Memory B cell (primary cell): Measurements from ENCODE around the gene DNAH3.
A peak's percentile ranks its signal among the peaks of the same experiment; 100 is the strongest.
"Not testable (repeated sequence)": the region's sequence is repeated elsewhere in the genome, so short reads cannot be mapped to it uniquely, and the experiment has no call there.

ENCODE experiments used
- ATAC-seq: fragments of 150-1000 bp; cut with Tn5 transposase; 2 replicates; pipeline ENCODE4 v1.10.0; 2021; ENCODE audit warnings: low read depth, mild to moderate bottlenecking, moderate library complexity
- DNase-seq, 2 donors: peaks; one replicate each; pipeline ENCODE4 v3.0.0; 2022; ENCODE audit warnings: low spot score in 2 of 2
- H3K27ac Mint-ChIP-seq: one replicate; pipeline ENCODE4 v1.8.0; 2022; ENCODE audit warnings: mild to moderate bottlenecking, moderate library complexity, mixed read lengths
- H3K27me3 Mint-ChIP-seq: one replicate; pipeline ENCODE4 v1.8.0; 2022; ENCODE audit warnings: mixed read lengths
- H3K36me3 Mint-ChIP-seq: one replicate; pipeline ENCODE4 v1.8.0; 2022; ENCODE audit warnings: mild to moderate bottlenecking, mixed read lengths
- H3K4me1 Mint-ChIP-seq: one replicate; pipeline ENCODE4 v1.8.0; 2022; ENCODE audit warnings: mixed read lengths
- H3K4me3 Mint-ChIP-seq: one replicate; pipeline ENCODE4 v1.8.0; 2022; ENCODE audit warnings: mild to moderate bottlenecking, moderate library complexity, mixed read lengths
- H3K9me3 Mint-ChIP-seq: one replicate; pipeline ENCODE4 v1.8.0; 2022; ENCODE audit warnings: mixed read lengths

Gene DNAH3

DNA sequence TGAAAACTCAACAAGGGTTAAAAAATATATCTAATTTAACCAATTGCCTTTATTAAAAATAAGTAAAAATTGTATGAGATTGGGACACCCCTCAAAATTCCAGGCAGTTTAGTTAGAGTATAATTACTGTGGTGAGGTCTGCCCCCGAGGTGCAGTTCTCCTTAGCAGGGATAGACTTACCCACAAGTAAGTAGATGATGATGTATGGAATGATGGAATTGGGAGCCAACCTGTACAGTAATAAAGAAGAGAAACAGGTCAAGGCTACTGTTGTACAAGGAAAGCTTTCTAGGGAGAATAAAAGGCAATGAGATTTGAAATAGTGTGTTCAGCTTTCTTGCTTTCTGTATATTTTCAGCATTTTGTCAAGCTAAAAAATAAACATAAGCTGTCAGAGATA lies 9.6 kb upstream of the DNAH3 start:
- DNase-seq: no peak
- H3K36me3 Mint-ChIP-seq: peaks cover 17% of the 10 kb centered on the region
- H3K27ac Mint-ChIP-seq: peak overlapping the region; percentile 91
- H3K27me3 Mint-ChIP-seq: no peaks in the 10 kb centered on the region
- ATAC-seq: no peak
- H3K4me3 Mint-ChIP-seq: no peak overlapping the region
- peaks cover 21% of the 10 kb centered on the region for H3K4me1 Mint-ChIP-seq
- H3K9me3 Mint-ChIP-seq: no peaks in the 10 kb centered on the region

DNA sequence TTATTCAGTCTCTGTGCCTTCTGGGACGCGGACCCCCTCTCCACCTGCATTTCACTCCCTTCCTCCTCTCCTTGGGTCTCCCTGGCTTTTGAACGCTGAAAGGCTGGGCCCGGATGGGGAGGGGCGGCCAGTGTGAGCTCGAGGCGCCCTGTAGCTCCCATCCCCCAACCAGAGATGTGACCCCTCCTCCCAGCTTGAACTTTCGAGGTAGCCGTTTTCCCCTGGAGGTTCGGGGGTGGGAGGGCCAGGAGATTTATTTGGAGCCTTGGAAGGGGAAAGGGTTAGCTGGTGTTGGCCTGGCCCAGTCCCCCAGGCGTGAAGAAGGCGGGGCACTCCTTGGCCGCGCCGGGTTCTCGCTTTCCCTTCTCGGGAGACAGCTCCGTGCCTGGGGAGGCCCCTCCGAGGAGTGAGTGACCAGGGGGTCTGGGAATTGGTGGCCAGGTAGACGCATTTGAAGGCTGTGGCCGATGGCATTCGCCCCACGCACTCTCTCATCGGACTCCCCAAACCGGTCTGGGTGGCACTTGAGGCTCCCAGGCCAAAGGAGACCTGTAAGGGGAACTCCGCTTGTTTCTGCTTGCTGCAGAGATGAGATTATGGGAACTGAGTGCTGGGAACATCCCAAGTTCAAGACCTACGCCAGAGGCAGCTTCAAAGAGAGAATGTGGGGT lies 8.8 kb upstream of the DNAH3 start:
- H3K9me3 Mint-ChIP-seq: no peaks in the 10 kb centered on the region
- H3K27ac Mint-ChIP-seq: peak overlapping the region; percentile 91
- peaks cover 20% of the 10 kb centered on the region for H3K4me1 Mint-ChIP-seq
- peak; percentile 16 to 51 for DNase-seq
- no peaks in the 10 kb centered on the region for H3K27me3 Mint-ChIP-seq
- H3K4me3 Mint-ChIP-seq: peak overlapping the region; percentile 97
- ATAC-seq: peak; percentile 42
- H3K36me3 Mint-ChIP-seq: peaks cover 11% of the 10 kb centered on the region

DNA sequence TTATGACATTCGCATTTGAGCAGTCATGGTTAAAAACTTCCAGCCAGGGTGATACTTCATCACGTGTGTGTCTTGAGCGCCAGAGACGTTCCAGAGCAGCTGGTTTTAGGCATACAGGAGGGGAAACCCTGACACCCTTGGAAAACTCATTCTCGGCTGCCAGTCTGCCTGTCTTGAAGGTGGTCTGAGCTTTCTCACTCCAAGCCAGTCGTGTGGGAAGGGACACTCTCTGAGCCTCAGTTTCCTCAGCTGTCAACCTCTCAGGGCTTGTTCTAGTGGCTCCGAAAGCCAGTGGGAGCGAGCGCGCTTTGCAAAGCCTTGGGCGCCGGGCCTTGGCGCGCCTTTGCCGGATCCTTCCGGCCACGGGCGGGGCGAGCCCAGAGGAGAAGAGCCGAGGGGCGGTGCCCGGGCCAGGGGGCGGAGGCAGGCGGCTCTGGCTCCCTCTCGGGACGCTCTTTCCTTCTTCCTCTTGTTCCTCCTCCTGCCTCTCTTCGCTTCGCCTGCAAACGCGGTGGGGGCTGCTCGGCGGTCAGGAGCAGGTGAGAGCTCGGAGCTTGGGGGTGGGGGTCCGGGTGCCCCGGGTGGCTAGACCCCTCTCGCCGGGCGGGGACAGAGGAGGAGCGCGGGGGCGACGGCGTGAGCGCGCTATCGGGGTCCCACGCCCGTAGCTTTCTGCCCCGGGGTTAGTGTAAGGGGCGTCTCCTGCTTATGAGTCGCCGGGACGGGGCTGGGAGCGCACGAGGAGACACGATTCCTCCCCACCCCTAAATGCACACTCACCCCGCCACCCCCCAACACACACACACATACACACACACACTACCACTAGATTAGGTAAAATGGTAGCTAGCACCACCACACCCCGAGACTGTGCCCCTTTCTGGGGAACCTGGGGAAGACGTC lies 7.8 kb upstream of the DNAH3 start, which contains the start of gene LDAF1:
Gene LDAF1, plus strand, starts transcription at position 467 of the 903 bp plus-strand sequence. CDS start 2,509 bp downstream, outside the sequence.
- H3K4me1 Mint-ChIP-seq: peaks cover 20% of the 10 kb centered on the region
- H3K27me3 Mint-ChIP-seq: no peaks in the 10 kb centered on the region
- H3K27ac Mint-ChIP-seq: peak within 1 kb of the TSS; percentile 91
- ATAC-seq (peak; percentile 89), DNase-seq (peak; percentile 65 to 75)
- peak within 1 kb of the TSS; percentile 97 for H3K4me3 Mint-ChIP-seq
- peaks cover 11% of the 10 kb centered on the region for H3K36me3 Mint-ChIP-seq
- no peaks in the 10 kb centered on the region for H3K9me3 Mint-ChIP-seq

DNA sequence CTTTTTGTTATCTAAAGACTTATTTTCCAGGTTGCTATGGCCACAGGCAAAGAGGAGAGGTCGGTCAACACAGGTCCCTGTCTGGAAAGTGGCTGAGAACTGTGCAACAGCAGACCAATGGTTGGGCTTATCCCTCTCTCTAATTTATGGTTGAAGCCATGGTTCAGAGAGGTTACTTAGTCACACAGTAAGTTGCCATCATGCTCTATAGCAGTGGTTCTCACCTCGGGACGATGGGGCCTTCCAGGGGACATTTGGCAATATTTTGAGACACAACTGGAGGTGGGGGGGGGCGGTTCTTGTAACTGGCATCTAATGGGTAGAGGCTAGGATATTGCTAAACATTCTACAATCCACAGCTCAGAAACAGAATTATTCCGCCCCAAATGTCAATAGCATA lies 7.0 kb upstream of the DNAH3 start:
- peak overlapping the region; percentile 97 for H3K4me3 Mint-ChIP-seq

DNA sequence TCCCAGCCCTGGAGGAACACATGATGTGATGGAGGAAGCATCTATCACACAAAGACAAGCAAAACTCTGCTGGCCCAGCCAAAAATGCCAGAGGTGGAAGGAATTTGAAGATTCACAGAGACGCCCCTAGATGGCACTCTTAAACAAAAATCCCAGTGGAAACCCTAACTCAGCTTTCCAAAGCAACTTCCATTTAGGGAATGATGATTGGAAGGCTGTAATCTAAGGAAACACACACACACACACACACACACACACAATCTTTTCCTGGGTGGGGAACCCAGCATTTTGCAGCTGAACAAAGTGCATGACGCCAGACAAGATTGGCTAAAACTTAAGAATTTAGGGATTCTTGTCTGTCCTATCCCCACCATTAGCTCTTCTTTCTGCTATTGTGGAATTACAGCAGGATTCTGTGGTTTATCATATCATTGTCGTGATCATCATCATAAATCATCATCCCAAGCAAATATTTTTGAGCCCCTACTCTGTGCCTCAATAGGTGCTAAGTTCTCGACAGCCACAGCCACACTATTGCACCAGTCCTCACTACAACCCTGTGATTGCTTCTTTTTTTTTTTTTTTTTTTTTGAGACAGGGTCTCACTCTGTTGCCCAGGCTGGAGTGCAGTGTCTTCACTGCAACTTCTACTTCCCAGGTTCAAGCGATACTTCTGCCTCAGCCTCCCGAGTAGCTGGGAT lies 6.3 kb upstream of the DNAH3 start:
- no peak for DNase-seq
- H3K27ac Mint-ChIP-seq: no peak overlapping the region

More for the DNA sequence above, 7.0 kb upstream of the DNAH3 start:
- no peak for DNase-seq
- H3K4me1 Mint-ChIP-seq: peaks cover 17% of the 10 kb centered on the region
- H3K27ac Mint-ChIP-seq: no peak overlapping the region
- ATAC-seq: no peak
- H3K27me3 Mint-ChIP-seq: no peaks in the 10 kb centered on the region
- H3K36me3 Mint-ChIP-seq: peaks cover 7% of the 10 kb centered on the region
- H3K9me3 Mint-ChIP-seq: no peaks in the 10 kb centered on the region

DNA sequence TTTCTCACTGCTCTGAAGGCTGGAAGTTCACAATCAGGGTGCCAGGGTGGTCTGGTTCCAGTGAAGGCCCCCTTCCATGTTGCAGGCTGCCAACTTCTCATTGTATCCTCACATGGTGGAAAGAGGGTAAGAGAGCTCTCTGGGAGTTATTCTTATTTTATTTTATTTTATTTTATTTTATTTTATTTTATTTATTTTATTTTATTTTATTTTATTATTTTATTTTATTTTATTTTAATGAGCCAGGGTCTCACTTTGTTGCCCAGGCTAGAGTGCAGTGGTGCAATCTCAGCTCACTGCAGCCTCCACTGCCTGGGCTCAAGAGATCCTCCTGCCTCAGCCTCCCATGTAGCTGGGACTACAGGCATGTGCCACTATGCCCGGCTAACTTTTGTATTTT lies 5.4 kb upstream of the DNAH3 start:
- DNase-seq, H3K27me3 Mint-ChIP-seq, H3K27ac Mint-ChIP-seq, H3K9me3 Mint-ChIP-seq, H3K4me3 Mint-ChIP-seq, H3K36me3 Mint-ChIP-seq, ATAC-seq: not testable (repeated sequence)
- H3K4me1 Mint-ChIP-seq: peaks cover 14% of the 10 kb centered on the region

More for the DNA sequence above, 6.3 kb upstream of the DNAH3 start:
- Mint-ChIP-seq H3K4me3 (no peak overlapping the region), H3K36me3 (peaks cover 5% of the 10 kb centered on the region), H3K4me1 (peaks cover 17% of the 10 kb centered on the region), H3K27me3 (no peaks in the 10 kb centered on the region), H3K9me3 (no peaks in the 10 kb centered on the region)
- ATAC-seq: no peak

DNA sequence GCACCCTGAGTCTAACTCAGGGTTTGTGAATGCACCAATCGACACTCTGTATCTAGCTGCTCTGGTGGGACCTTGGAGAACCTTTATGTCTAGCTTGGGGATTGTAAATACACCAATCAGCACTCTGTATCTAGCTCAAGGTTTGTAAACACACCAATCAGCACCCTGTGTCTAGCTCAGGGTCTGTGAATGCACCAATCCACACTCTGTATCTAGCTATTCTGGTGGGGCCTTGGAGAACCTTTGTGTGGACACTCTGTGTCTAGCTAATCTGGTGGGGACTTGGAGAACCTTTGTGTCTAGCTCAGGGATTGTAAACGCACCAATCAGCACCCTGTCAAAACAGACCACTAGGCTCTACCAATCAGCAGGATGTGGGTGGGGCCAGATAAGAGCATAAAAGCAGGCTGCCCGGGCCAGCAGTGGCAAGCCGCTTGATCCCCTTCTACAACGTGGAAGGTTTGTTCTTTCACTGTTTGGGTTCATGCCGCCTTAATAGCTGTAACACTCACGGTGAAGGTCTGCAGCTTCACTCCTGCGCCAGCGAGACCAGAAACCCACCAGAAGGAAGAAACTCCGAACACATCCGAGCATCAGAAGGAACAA lies 2.6 kb upstream of the DNAH3 start:
- ATAC-seq, H3K36me3 Mint-ChIP-seq, H3K4me1 Mint-ChIP-seq, DNase-seq, H3K9me3 Mint-ChIP-seq, H3K27ac Mint-ChIP-seq, H3K27me3 Mint-ChIP-seq, H3K4me3 Mint-ChIP-seq: not testable (repeated sequence)

DNA sequence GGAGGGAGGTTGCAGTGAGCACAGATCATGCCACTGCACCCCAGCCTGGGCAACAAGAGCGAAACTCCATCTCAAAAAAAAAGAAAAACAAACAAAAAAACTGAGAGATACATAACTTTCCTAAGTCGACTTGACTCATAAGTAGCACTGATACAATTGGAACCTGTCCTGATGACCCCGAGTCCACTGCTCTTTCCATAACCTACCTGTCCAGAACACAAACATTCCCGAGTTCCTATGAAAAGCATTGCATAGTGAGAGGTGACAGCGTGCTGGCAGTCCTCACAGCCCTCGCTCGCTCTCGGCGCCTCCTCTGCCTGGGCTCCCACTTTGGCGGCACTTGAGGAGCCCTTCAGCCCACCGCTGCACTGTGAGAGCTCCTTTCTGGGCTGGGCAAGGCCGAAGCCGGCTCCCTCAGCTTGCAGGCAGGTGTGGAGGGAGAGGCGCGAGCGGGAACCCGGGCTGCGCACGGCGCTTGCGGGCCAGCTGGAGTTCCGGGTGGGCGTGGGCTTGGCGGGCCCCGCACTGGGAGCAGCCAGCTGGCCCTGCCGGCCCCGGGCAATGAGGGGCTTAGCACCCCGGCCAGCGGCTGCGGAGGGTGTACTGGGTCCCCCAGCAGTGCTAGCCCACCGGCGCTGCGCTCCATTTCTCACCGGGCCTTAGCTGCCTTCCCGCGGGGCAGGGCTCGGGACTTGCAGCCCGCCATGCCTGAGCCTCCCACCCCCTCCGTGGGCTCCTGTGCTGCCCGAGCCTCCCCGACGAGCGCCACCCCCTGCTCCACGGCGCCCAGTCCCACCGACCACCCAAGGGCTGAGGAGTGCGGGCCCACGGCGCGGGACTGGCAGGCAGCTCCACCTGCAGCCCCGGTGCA lies 1.7 kb upstream of the DNAH3 start:
- not testable (repeated sequence) for ATAC-seq, H3K9me3 Mint-ChIP-seq, DNase-seq, H3K4me3 Mint-ChIP-seq, H3K36me3 Mint-ChIP-seq, H3K4me1 Mint-ChIP-seq, H3K27me3 Mint-ChIP-seq, H3K27ac Mint-ChIP-seq

DNA sequence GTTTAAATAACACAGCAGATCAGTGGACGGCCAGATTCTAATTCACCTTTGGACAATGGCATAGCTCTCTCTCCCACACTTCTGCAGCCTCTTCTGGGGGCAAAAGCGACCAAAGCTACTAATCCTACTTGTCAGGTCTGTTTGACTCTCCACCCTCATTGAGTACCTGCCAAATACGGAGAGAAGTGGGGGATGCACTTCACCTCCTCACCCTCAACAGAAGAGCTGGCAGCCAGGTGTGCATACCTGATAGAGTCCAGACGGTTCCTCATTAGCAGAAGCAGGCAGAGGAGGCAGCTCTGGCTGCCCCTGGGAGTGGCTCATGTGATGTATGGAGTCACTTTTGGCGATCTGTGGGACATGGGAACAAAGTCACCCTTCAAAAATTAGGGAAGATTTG lies 4.9 kb downstream of the DNAH3 start:
- H3K27me3 Mint-ChIP-seq: peaks cover under 1% of the 10 kb centered on the region
- H3K27ac Mint-ChIP-seq: no peak overlapping the region
- H3K36me3 Mint-ChIP-seq: peaks cover 5% of the 10 kb centered on the region
- ATAC-seq (no peak), DNase-seq (no peak)
- H3K4me3 Mint-ChIP-seq: no peak overlapping the region
- H3K4me1 Mint-ChIP-seq: peaks cover 1% of the 10 kb centered on the region
- H3K9me3 Mint-ChIP-seq: peaks cover 11% of the 10 kb centered on the region

DNA sequence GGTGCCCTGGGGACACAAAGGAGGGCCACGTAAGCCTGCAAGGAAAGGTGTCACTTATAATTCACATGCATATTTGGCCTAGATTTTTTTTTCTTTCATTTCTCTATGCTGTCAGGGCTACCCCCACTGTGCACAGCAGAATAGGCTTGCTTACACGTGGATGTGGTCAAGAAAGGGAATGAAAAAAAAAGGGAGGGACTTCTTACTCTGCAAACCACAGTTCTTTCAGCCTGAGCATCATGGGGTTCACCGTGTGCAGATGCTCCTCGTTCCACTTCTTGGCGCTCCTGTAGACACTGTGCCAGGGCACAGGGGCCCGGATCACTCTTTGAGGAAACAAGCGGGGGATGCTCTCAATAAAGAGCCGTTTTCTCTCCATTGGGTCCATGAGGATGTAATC lies 16.6 kb downstream of the DNAH3 start:
- no peak for ATAC-seq
- Mint-ChIP-seq H3K9me3 (no peaks in the 10 kb centered on the region), H3K36me3 (peaks cover 10% of the 10 kb centered on the region), H3K4me3 (no peak overlapping the region), H3K27me3 (no peaks in the 10 kb centered on the region), H3K27ac (no peak overlapping the region), H3K4me1 (peaks cover 3% of the 10 kb centered on the region)
- DNase-seq: no peak

DNA sequence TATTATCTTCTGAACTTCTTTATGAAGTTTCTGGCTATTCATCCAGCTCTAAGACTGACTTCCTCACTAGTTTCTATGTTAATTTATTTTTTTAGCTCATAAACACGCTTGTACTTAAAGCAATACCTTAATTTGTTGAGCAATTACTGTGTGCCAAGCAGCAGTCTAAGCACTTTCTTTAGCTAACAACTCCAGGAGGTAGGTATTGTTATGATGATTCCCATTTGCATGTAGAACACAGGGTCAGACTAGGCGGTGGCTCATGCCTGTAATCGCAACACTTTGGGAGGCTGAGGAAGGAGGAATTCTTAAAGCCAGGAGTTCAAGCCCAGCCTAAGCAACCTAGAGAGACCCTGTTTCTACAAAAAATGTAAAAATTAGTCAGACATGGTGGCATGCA lies 19.8 kb downstream of the DNAH3 start:
- Mint-ChIP-seq H3K36me3 (peaks cover 11% of the 10 kb centered on the region), H3K4me3 (no peak overlapping the region), H3K4me1 (peaks cover 3% of the 10 kb centered on the region), H3K9me3 (no peaks in the 10 kb centered on the region), H3K27me3 (no peaks in the 10 kb centered on the region), H3K27ac (no peak overlapping the region)
- no peak for DNase-seq
- no peak for ATAC-seq

DNA sequence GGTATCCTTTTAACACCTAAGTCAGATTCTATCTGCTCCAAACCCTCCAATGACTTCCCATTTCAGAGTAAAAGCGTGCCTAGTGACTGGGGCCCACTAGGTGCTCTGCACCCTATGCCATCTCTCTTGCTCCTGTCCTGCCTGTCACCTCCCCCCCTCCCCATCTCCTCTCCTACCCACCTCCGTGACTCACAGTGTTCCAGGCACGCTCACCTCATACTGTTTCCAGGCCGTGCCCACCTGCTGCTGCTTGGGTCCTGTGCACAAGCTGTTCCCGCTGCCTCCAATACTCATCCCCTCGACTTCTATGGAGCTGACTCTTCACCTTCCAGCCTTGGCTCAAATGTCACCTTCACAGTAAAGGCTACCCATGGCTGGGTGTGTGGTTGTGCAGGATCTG lies 21.7 kb downstream of the DNAH3 start:
- Mint-ChIP-seq H3K27ac (no peak overlapping the region), H3K9me3 (no peaks in the 10 kb centered on the region), H3K27me3 (no peaks in the 10 kb centered on the region), H3K4me1 (peaks cover 3% of the 10 kb centered on the region), H3K4me3 (no peak overlapping the region), H3K36me3 (peaks cover 16% of the 10 kb centered on the region)
- DNase-seq: no peak
- ATAC-seq: no peak

DNA sequence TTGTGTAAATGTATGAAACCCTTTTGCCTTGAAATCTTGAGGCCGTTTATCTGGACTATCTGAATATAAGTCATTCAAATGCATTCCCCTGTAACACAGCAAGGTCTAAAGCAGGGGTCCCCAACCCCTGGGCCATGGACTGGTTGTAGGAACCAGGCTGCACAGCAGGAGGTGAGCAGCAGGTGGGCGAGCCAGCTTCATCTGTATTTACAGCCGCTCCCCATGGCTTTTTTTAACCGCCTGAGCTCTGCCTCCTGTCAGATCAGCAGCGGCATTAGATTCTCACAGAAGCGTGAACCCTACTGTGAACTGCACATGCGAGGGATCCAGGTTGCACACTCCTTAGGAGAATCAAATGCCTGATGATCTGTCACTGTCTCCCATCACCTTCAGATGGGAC lies 24.1 kb downstream of the DNAH3 start:
- Mint-ChIP-seq H3K9me3 (no peaks in the 10 kb centered on the region), H3K27me3 (no peaks in the 10 kb centered on the region), H3K4me1 (peaks cover 3% of the 10 kb centered on the region), H3K4me3 (no peak overlapping the region), H3K27ac (no peak overlapping the region), H3K36me3 (peaks cover 20% of the 10 kb centered on the region)
- DNase-seq (no peak), ATAC-seq (no peak)
